Measurements from ENCODE around the gene P4HA2. TPM values are rescaled to one million over a fixed set of nuclear protein-coding genes. Genes with fewer than 3 reads are reported as not detected.

The P4HA2 gene
- total and polyA plus RNA-seq, 2 of the 8 experiments (the other 6 are each of a cell fraction or from before 2014, with no cell fraction given) = 7.4 to 9.3 TPM

GRCh38 chr5:132245593-132245992, 17.9 kb upstream of the P4HA2 start (continued):
- TF ChIP-seq, protein P1, sequence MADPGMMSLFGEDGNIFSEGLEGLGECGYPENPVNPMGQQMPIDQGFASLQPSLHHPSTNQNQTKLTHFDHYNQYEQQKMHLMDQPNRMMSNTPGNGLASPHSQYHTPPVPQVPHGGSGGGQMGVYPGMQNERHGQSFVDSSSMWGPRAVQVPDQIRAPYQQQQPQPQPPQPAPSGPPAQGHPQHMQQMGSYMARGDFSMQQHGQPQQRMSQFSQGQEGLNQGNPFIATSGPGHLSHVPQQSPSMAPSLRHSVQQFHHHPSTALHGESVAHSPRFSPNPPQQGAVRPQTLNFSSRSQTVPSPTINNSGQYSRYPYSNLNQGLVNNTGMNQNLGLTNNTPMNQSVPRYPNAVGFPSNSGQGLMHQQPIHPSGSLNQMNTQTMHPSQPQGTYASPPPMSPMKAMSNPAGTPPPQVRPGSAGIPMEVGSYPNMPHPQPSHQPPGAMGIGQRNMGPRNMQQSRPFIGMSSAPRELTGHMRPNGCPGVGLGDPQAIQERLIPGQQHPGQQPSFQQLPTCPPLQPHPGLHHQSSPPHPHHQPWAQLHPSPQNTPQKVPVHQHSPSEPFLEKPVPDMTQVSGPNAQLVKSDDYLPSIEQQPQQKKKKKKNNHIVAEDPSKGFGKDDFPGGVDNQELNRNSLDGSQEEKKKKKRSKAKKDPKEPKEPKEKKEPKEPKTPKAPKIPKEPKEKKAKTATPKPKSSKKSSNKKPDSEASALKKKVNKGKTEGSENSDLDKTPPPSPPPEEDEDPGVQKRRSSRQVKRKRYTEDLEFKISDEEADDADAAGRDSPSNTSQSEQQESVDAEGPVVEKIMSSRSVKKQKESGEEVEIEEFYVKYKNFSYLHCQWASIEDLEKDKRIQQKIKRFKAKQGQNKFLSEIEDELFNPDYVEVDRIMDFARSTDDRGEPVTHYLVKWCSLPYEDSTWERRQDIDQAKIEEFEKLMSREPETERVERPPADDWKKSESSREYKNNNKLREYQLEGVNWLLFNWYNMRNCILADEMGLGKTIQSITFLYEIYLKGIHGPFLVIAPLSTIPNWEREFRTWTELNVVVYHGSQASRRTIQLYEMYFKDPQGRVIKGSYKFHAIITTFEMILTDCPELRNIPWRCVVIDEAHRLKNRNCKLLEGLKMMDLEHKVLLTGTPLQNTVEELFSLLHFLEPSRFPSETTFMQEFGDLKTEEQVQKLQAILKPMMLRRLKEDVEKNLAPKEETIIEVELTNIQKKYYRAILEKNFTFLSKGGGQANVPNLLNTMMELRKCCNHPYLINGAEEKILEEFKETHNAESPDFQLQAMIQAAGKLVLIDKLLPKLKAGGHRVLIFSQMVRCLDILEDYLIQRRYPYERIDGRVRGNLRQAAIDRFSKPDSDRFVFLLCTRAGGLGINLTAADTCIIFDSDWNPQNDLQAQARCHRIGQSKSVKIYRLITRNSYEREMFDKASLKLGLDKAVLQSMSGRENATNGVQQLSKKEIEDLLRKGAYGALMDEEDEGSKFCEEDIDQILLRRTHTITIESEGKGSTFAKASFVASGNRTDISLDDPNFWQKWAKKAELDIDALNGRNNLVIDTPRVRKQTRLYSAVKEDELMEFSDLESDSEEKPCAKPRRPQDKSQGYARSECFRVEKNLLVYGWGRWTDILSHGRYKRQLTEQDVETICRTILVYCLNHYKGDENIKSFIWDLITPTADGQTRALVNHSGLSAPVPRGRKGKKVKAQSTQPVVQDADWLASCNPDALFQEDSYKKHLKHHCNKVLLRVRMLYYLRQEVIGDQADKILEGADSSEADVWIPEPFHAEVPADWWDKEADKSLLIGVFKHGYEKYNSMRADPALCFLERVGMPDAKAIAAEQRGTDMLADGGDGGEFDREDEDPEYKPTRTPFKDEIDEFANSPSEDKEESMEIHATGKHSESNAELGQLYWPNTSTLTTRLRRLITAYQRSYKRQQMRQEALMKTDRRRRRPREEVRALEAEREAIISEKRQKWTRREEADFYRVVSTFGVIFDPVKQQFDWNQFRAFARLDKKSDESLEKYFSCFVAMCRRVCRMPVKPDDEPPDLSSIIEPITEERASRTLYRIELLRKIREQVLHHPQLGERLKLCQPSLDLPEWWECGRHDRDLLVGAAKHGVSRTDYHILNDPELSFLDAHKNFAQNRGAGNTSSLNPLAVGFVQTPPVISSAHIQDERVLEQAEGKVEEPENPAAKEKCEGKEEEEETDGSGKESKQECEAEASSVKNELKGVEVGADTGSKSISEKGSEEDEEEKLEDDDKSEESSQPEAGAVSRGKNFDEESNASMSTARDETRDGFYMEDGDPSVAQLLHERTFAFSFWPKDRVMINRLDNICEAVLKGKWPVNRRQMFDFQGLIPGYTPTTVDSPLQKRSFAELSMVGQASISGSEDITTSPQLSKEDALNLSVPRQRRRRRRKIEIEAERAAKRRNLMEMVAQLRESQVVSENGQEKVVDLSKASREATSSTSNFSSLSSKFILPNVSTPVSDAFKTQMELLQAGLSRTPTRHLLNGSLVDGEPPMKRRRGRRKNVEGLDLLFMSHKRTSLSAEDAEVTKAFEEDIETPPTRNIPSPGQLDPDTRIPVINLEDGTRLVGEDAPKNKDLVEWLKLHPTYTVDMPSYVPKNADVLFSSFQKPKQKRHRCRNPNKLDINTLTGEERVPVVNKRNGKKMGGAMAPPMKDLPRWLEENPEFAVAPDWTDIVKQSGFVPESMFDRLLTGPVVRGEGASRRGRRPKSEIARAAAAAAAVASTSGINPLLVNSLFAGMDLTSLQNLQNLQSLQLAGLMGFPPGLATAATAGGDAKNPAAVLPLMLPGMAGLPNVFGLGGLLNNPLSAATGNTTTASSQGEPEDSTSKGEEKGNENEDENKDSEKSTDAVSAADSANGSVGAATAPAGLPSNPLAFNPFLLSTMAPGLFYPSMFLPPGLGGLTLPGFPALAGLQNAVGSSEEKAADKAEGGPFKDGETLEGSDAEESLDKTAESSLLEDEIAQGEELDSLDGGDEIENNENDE (IDR thresholded peaks at IDR 0.05; ENCODE audit: insufficient replicate concordance, low read length) = no peak
- TF ChIP-seq RNF2 (IDR thresholded peaks at IDR 0.05; ENCODE audit: borderline replicate concordance, low read depth, low read length, missing control alignments, poor library complexity, severe bottlenecking) = no peak
- TF ChIP-seq, protein P2, sequence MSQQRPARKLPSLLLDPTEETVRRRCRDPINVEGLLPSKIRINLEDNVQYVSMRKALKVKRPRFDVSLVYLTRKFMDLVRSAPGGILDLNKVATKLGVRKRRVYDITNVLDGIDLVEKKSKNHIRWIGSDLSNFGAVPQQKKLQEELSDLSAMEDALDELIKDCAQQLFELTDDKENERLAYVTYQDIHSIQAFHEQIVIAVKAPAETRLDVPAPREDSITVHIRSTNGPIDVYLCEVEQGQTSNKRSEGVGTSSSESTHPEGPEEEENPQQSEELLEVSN (IDR thresholded peaks at IDR 0.05) = no peak
- TF ChIP-seq, protein P3, sequence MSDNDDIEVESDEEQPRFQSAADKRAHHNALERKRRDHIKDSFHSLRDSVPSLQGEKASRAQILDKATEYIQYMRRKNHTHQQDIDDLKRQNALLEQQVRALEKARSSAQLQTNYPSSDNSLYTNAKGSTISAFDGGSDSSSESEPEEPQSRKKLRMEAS (IDR thresholded peaks at IDR 0.05) = no peak
- no peak for TF ChIP-seq SAP30 (IDR thresholded peaks at IDR 0.05; ENCODE audit: insufficient read depth, insufficient replicate concordance, low read length)
- TF ChIP-seq BCL11A (IDR thresholded peaks at IDR 0.05; ENCODE audit: low read depth in 2 of 2, low read length in 2 of 2) = no peak
- TF ChIP-seq SIRT6 (IDR thresholded peaks at IDR 0.05; ENCODE audit: low read length) = no peak
- TF ChIP-seq SRF (IDR thresholded peaks at IDR 0.05; ENCODE audit: low read depth, low read length) = no peak
- no peak for TF ChIP-seq POLR2A (IDR thresholded peaks at IDR 0.05; ENCODE audit: control extremely low read depth in 1 of 2, low read depth in 2 of 2, low read length in 2 of 2)
- no peak for TF ChIP-seq YY1 (IDR thresholded peaks at IDR 0.05; ENCODE audit: low read depth, low read length)
- no peak for TF ChIP-seq TEAD4 (IDR thresholded peaks at IDR 0.05; ENCODE audit: low read depth, low read length)

All from H1 (cell line).